HG03175 (cell line): Measurements from ENCODE around the gene TWF2.

Source experiments
- ATAC-seq: cut with Tn5 transposase; IDR thresholded peaks from one replicate; pipeline ENCODE4 v1.9.1; 2021; ENCODE audit warnings: mild to moderate bottlenecking, moderate library complexity; ENCODE audit not compliant: unreplicated experiment

TWF2 gene

DNA sequence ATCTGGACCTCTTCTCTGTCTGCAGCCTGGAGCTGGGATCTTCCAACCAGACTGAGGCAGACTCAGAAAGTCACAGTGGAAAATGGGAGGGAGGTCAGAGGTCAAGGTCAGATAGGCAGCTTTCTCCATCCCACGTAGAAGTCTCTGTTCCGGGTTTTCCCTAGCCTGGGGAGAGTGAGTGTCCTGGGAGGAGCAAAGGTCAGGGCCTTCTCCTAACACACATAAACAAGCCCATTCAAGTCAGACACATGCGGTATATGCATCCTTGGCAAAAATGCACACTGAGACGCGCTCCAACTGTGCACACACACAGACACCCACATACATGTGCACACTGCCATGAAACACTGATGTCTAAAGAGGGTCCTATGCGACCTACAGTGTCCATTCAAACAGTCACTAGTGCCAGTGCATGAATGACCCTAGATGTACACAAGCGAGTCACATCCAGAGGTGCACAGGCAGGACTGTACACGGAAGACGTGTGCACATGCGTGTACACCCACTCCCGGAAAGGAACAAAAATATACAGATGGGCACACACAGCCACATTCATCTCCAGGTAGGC lies 681 bp downstream of the TWF2 start:
- ATAC-seq: no peak

DNA sequence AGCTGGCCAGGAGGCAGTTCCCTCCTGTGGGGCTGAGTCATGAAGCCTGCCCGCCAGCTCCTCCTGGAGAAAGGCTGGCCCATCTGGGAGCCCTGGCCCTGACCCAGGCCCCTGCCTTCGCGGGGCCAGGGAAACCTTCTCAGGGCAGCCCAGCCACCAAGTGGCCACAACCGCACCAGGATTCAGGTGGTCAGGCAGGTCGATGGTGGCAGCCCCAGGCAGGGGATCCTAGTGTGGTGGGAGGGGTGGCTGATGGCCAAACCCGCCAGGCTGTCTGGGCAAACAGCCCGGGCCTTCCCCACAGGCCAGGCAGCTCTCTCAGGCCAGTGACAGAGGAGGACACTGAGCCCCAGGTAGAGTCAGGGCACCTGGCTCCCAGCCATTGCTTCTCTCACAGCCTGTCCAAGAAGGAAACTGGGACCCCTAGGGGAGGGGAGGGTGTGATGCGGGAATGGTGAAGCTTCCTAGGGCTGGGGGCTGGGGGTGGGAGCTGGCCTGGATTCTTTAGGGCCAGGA lies 1.2 kb downstream of the TWF2 start:
- no peak for ATAC-seq

DNA sequence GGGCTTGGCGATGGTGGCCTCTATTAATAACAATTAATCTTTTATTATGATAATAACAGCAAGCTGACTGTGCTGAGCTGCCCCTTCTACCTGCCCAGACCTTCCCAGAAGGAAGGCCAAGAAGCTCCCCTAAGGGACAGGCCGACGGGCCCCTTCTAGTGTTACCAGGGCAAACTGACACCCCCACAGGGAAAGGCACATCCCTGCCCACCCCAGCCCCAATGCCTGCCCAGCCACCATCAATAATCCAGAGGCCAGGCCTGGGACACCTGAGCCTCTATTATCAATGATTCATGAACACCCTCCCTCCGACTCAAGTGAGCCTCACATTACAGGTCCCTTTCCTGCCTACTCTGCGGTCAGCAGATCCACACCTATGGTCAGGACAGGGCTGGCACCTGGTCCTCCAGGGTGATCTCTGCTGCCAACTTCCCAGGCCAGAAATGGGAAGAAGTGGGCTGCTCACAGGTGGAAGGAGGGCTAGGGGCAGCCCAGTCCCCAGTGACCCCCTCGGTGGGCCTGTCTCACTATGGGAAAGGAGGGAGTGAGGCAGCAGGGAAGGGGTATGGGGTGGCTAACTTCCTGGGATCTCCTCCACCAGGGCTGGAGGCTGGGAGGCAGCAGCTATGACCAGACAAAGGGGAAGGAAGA lies 1.8 kb downstream of the TWF2 start:
- no peak for ATAC-seq

DNA sequence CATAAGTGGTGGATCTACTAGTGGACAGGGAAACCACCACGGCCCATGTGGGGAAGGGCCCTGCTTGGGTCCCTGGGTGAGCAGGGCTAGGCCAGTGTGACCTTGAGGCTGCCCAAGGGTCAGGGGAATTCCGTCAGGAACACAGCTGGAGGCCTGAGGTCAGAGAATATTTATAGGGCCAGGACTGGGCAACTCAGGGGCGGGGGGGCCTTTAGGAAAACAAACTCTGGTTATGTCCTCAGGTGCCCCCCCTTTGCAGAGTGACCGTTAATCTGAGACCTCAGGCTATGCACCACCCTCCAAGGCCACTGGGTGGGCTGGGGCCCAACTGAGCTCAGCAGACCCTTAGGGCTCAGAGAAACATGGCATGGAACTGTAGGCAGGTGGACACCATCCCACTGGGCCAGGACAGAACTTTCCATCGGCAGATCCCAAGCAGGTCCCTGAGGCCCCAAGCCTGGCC lies 2.5 kb downstream of the TWF2 start:
- ATAC-seq: no peak

DNA sequence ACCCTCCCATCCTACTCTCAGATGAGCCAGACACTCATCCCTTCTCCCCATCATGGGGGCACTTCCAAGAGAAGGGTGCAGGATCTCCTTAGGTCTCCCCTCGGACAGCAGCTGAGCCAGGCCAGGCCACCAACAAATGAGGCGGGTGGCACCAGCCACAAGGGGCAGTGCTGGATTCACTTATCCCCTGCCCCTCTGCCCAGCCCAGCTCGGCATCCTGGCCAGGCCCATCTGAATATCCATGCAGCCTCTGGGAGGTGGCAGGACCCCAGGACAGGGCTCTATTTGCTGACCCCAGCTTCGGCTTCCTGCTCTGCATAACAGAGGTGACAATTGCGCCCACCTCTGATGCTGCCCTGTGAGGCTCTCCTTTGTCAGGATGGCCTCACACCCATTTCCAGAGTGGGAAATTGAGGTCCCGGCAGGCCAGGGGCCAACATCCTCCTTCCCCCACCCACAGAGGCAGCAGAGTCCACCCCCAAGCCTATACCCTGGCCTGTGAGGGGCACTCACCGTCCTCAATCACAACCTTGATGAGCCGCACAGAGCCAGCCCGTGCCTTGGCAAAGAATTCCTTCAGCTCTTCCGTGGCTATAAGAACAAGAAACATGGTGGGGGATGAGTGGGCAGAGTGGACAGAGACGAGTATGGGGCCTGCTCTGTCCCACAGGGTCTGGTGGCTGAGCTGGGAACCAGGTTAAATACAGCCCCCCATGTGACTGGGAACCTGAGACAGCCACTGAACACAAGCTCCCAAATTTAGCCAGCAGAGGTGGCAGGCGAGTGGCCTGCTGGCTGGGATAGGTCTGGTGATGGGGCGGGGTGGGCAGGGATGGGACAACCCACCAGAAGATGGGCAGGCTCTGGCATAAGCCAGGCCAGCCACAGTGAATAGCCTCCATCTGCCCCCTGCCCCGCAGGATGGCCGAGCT lies 4.2 kb downstream of the TWF2 start:
- no peak for ATAC-seq

DNA sequence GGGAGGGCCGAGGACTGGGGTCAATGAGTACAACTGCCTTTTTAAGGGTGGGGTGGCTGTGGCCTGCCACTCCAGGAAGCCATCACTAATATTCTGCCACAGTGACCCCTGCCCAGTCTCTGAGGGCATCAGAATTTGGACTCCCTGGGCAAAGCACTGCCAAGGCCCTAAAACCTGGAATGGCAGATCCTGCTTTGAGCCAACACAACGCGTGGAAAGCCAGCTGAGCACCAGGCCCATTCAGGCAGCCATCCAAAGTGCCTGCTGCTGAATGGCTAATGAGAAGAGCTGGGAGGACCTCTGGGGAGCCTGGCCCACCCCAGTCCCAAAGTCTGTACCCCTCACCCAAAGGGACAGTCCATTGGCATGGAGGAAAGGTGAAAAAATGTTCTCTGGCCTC lies 5.0 kb downstream of the TWF2 start:
- ATAC-seq: no peak

DNA sequence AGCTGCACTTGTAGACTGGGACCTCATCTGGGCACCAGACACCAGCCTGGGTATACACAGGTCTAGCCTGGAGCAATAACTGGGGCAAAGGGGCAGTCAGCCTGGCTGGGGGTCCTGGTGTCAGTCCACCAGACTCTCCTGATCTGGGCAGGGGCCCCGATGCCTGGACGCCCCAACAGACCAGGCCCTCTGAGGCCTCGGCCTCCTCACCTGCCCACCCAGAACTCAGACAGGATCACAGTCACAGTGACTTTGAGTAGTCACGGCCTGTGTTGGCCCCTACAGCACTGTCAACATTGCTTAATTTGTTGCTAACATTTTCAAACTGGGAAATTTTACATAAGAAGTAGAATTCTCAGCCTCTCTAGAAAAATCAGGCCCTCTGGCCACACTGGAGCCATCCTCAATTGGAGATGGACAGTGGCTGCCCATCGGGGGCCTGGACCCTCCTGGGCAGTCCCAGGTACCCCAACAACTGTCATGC lies 5.8 kb downstream of the TWF2 start:
- no peak for ATAC-seq

DNA sequence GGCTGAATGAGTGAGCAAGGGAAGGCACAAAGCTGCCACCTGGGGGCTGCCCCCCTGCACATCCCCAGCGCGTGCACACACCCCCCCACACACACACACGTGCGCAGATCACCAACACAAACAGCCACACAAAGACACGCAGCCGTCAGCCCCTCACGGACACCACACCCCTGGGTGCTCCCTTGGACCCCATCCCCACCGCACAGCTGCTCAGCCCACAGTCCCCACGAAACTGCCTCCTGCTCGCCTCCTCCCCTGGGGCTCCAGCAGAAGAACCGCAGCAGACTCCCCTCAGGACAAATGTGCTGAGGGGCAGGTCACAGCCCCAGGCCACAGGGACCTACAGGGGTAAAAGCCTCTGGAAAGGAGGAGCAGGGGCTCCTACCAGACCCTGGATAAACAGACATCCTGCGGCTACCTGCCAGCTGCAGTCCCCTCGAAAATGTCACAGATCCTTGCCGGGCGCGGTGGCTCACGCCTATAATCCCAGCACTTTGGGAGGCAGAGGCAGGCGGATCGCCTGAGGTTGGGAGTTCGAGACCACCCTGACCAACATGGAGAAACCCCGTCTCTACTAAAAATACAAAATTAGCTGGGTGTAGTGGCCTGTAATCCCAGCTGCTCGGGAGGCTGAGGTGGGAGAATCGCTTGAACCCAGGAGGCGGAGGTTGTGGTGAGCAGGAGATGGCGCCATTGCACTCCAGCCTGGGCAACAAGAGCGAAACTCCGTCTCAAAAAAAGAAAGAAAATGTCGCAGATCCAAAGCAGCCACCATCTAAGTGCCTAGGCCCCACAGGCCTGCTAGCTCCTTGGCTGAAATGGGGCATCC lies 6.5 kb downstream of the TWF2 start:
- no peak for ATAC-seq

DNA sequence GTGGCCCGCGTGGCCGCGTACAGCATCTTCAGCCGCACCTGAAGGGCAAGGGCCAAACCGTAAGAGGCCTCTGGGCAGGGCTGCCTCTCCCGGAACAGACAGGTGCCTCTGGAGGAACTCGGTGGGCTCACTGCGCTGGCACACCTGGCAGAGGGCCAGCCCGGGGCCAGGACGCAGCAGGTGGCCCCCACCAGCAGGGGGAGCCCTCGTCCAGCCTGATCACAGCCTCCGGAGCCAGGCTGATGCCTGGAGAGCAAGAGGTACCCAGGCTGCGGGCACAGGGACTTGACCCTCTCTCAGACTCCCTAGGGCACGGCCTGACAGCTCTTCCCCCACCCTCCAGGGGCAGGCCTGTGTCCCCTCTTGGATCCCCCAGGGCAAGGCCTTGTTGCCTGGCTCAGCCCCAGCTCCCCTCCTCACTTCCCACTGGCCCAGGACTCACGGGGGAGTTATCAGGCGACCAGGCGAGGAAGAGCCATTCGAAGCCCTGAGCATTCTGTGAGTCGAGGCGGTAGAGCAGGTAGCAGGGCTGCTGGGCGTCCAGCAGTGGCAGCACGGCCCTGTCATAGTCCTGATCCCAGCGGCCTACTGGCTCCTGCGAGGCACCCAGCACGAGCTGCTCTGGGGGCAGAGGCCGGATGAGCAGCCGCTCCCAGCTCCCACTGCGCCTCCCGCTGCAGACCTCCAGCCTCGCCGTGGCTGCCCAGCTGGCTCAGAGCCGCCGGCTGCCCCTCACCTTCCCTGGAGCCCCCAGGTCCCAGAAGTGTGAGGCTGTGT lies 7.3 kb downstream of the TWF2 start:
- no peak for ATAC-seq

DNA sequence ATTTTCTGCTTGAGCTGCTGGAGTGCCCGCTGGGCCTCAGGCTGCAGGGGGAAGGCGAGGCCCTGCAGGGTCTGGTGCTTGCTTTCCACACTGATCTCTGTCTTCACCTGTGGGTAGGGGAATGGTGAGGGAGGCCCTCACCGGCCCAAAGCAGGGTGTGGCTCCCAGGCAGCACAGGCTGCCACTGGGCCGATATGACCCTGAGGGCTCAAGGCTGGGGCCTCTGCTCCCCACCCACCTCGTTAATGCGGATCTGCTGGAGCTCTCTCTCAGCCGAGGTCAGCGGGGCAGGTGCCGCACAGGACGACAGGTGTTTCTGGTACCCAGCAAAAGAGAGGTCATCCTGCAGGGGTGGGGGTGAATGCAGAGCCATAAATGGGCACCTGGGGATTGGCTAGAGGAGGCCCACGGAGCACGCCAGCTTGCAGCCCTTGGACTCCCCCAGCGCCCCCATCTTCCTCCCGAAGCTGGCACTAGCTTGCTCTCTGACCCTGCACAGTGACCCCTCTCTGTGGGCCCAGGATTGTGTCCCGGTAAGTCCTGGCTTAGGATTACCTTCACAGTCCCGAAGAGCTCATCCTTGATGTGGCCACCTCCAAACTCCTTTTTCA lies 8.0 kb downstream of the TWF2 start:
- no peak for ATAC-seq

DNA sequence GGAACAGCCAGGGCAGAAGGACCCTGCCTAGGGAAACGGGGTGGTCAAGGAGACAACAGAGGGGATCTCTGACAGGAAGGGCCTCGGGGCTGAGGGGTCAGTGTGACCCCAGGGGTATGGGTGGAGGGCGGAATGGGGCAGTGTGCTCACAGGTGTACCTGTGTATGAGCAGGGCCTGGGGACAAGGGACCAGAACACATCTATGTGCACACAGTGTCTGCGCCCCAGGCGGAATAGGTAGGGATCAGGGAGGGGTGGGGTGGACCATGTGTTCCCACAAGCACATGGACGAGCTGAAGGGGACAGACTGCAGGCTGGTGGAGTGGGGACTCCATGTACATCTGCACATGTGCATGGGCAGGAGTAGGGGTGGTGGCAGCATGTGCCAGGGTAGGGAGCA lies 8.5 kb downstream of the TWF2 start:
- no peak for ATAC-seq

DNA sequence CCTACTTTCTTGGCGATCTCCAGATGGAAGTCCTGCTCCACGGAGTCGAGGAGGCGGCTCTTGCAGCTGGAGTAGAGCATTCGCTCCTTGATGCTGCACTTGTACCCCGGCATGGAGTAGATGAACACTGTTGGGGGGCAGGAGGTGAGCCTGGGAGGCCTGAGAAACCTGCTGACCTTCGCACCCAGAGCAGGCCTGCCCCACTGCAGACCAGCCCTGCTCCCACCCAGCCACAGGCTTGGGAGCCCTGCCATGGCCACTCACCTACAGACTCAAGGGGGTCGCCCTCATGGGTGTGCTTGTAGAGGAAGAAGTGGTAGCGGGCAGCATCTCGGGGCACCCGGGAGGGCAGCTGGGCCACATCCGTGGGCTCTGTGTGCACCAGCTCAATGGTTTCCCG lies 9.3 kb downstream of the TWF2 start:
- no peak for ATAC-seq

DNA sequence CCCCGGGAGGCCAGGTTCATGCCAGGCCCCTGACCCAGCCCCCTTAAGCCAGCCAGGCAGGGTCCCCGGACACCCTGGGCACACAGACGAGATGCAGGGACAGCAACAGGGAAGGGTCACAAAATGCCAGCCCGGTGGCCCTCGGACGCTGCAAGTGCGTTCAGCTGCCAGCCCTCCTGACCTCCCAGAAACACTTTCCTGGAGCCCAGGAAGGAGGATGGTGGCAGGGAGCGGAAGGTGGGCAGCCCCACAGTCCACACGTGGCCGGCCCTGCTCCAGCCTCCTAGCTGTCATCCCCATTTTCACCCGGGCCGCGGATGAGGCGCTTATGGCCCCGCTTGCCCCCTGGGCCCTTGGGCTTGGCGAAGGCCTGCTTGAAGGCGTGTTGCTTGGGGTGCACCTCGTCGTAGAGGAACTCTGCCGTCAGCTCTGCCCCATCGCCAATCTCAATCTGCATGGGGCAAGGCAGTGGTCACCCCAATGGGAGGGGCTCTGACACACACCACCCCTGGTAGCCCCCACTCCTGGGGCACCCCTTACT lies 10.1 kb downstream of the TWF2 start:
- ATAC-seq: no peak

DNA sequence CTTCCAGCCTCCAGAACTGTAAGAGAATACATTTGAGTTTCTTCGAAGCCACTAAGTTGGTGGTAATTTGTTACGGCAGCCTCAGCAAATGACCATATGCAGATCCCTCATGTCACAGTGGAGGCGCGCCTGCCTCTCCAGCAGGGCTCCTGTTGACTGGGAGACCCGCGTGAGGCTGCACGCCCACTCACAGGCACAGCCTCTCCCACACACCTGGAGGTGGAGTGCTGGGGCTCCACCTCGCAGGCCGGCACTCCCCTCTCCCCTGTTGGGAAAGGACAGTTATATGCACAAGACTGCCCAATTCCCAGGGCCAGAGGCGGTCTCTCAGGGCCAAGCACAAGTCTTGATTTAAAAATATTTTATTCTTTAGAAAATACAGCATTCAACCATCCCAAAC lies 10.7 kb downstream of the TWF2 start:
- no peak for ATAC-seq

DNA sequence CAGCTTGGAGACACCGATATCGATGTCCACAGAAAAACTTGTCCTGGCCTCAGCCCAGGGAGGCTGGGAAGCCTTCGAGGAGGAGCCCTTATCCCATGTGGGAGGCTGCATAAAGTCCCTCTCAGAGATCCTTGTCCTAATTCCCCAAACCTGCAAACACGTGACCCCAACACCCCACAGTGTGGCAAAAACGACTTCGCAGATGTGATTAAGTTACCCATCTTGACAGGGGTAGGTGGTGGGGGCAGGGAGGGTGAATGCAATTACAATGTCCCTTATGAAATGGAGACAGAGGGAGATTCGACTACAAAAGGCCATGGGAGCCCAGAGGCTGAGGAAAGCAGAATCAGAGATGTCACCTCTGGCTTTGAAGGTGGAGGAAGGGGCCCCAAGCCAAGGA lies 11.2 kb downstream of the TWF2 start:
- ATAC-seq: no peak

DNA sequence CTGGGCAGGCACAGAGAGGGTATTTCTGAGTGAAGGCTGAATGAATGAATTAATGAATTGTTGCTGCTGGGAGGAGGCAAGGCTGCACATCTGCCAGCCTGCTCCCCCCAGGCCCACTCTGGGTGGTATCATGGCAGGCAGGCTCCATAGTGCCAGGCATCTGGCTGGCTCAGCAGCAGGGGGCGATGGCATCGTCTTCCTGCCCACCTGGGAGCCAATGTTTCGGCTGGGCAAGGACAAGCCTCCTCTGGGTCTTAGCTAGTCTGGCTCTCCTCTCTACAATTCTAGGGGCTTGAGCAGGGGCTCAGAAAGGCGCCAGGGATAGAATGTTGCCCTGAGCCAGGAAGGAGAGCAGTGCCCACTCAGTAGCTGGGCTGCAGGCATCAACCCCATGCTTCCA lies 11.8 kb downstream of the TWF2 start:
- no peak for ATAC-seq

DNA sequence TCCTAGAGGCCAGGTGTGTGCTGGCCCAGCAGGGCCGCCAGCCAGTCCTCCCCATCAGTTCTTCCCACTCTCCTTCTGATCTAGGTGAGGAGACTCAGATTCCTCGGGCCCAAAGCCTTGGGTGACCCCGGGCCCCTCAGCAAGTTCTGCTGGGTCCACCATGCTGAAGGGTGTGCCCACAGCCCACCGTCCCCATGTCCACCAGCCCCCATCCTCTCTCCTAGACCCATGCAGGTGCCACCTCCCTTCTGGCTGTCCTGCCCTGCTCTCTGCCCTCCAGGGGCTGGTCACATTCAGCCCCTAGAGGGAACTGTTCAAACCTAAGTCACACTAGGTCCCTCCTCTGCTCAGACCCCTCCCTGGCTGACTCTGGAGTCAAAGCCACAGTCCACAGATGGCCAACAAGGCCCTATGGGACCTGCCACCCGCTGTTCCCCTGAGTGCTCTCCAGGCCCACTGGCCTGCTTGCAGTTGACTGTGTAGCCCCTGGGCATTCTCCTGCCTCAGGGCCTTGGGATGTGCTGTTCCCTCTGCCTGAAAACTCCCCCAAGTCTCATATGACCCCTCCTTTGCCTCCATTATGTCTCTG lies 12.6 kb downstream of the TWF2 start:
- ATAC-seq: no peak

DNA sequence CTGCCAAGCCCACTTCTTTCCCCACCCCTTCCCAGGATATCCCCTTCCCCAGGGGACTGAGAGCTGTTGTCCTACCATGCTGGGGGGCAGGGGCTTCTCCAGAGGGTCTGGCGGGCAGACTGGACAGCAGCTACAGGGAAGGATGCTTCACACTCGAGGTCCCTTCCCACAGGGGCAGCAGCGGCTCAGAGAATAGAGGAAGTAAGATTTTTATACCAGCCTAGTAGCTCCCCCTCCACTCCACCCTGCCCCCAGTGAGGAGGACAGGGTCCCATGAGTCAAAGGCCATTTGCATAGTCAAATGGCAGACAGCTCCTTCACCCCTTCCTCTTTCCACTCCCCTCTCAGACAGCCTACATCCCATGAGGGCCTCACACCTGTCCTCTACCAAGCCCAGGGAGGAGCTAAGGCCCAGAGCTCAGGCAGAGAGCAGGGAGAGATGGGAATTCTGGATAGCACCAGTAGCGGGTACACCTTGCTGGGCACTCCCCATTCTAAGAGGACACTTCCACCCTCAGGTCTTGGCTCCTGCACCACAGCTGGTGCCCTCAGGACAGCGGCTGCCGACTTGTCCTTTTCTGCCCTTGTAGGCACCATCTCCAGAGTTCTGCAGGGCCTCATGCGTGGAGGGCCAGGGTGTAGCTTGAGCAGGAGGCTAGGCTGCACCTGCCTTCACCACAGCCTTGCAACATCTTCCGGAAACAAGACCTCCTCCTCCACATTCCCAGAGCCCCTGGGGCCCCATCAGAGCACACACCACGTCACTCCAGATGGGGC lies 13.3 kb downstream of the TWF2 start, which contains the start of gene TLR9:
TSS of gene TLR9 (minus strand) at position 194 of the 777 bp plus-strand sequence. CDS start at position 78, 116 bp downstream.
- ATAC-seq: peak; percentile 83
